Activated B cell treated with CpG ODN at 0.5 μM for 24 hours (primary cell): ENCODE results near the gene FAM120AOS. TPM values are rescaled to one million over a fixed set of nuclear protein-coding genes. Genes with fewer than 3 reads are reported as not detected.

Experiments used
- ATAC-seq: fragments of 200-7000 bp; cut with Tn5 transposase; one replicate; pipeline ENCODE4 v1.10.0; 2021; ENCODE audit warnings: low read depth, mild to moderate bottlenecking, moderate library complexity
- CTCF ChIA-PET: fragments of 350-600 bp; sonication (Branson Sonifier 250); formaldehyde crosslinking; loops from one replicate; lab custom pipeline; 2021; ENCODE audit warnings: antibody characterized with exemption; lab: Charles Lee
- POLR2A ChIA-PET: fragments of 350-600 bp; sonication (Branson Sonifier 250); formaldehyde crosslinking; loops from one replicate; lab custom pipeline; 2021; ENCODE audit warnings: antibody characterized with exemption; lab: Charles Lee
- DNase-seq: peaks from one replicate; pipeline ENCODE4 v3.0.0; 2022
- H3K27ac Mint-ChIP-seq: one replicate; pipeline ENCODE4 v1.8.0; 2020; ENCODE audit warnings: mixed read lengths
- H3K27me3 Mint-ChIP-seq: one replicate; pipeline ENCODE4 v1.8.0; 2021; ENCODE audit warnings: mixed read lengths
- H3K36me3 Mint-ChIP-seq: one replicate; pipeline ENCODE4 v1.8.0; 2021; ENCODE audit warnings: low read depth, mixed read lengths
- H3K4me1 Mint-ChIP-seq: one replicate; pipeline ENCODE4 v1.8.0; 2021; ENCODE audit warnings: mixed read lengths
- H3K4me3 Mint-ChIP-seq: one replicate; pipeline ENCODE4 v1.8.0; 2020; ENCODE audit warnings: mild to moderate bottlenecking, mixed read lengths
- H3K9me3 Mint-ChIP-seq: one replicate; pipeline ENCODE4 v1.8.0; 2020; ENCODE audit warnings: mixed read lengths
- intact Hi-C: fragments of 100-400 bp; cut with micrococcal nuclease; formaldehyde crosslinking; loops from one replicate; pipeline ENCODE4 v1.15.1; 2024
- total RNA-seq: library from RNA; stranded (reverse); gene quantifications from 2 replicates; pipeline ENCODE4 v1.2.3, GENCODE V29; 2022
- TF ChIP-seq, protein P1 (sequence below): fragments of 200-600 bp; IDR thresholded peaks from one replicate; pipeline ENCODE4 v1.8.0; 2022; ENCODE audit warnings: antibody characterized with exemption, mild to moderate bottlenecking

The FAM120AOS gene
- total RNA-seq, 1 donor from 2014 or later, result 39.0 TPM

DNA sequence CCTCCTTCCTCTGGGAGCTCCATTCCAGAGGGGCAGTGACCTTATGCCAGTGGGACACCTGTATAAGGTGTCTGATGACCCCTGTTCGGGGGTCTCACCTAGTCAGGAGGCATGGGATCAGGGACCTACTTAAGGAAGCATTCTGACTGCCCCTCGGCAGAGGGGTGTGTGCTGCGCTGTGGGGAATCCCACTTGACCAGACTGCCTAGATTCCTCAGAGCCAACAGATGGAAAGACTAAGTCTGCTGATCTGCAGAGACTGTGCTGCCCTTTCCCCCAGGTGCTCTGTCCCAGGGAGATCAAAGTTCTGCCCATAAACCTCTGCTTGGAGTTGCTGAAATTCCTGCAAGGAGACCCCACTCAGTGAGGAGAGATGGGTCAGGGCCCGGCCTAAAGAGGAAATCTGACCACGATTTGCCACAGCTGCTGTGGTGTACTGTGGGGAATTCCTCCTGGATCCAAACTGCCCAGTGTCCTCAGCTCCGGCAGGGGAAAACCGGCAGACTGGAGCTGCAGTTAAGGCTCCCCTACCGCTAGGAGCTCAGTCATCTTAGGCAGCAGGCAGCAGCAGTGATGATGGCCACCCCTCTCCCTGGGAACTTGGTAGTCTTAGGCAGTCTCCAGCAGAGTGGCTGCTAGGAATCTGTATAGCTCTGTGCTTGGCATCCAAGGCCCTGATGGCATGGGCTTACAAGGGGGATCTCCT is 36.7 kb downstream of the FAM120AOS start:
- Mint-ChIP-seq H3K27me3 (peaks cover 30% of the 10 kb centered on the region), H3K27ac (no peak overlapping the region), H3K4me1 (no peaks in the 10 kb centered on the region)

DNA sequence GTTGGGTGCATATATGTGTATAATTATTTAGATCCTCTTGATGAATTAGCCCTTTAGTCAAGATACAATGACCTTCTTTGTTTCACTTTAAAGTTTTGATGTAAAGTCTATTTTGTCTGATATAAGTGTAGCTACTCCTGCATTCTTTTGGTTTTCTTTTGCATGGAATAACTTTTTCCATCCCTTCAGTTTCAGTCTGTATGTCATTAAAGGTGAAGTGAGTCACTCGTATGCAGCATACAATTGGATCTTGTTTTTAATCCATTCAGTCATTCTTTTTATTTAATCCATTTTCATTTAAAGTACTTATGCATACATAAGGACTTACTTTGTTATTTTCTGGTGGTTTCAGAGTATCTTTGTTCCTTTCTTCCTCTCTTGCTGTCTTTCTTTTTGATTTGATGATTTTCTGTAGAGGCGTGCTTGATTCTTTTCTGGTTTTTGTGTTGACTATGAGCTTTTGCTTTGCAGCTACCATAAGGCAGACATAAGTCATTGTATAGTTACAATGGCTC is 38.1 kb downstream of the FAM120AOS start:
- Mint-ChIP-seq H3K36me3 (peaks cover 7% of the 10 kb centered on the region), H3K4me1 (no peaks in the 10 kb centered on the region), H3K9me3 (peaks cover 20% of the 10 kb centered on the region), H3K4me3 (no peak overlapping the region), H3K27me3 (peaks cover 34% of the 10 kb centered on the region), H3K27ac (no peak overlapping the region)
- ATAC-seq, result no peak
- DNase-seq, result no peak
- ChIA-PET CTCF (no interaction called here), POLR2A (no interaction called here)
- intact Hi-C loops, result no loop called here
- TF ChIP-seq, protein P1, sequence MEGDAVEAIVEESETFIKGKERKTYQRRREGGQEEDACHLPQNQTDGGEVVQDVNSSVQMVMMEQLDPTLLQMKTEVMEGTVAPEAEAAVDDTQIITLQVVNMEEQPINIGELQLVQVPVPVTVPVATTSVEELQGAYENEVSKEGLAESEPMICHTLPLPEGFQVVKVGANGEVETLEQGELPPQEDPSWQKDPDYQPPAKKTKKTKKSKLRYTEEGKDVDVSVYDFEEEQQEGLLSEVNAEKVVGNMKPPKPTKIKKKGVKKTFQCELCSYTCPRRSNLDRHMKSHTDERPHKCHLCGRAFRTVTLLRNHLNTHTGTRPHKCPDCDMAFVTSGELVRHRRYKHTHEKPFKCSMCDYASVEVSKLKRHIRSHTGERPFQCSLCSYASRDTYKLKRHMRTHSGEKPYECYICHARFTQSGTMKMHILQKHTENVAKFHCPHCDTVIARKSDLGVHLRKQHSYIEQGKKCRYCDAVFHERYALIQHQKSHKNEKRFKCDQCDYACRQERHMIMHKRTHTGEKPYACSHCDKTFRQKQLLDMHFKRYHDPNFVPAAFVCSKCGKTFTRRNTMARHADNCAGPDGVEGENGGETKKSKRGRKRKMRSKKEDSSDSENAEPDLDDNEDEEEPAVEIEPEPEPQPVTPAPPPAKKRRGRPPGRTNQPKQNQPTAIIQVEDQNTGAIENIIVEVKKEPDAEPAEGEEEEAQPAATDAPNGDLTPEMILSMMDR, result no peak

More for the DNA sequence above, 36.7 kb downstream of the FAM120AOS start:
- ChIA-PET POLR2A (no interaction called here), CTCF (no interaction called here)
- no peak for DNase-seq
- TF ChIP-seq, protein P1, result no peak
- Mint-ChIP-seq H3K36me3 (peaks cover 7% of the 10 kb centered on the region), H3K4me3 (no peak overlapping the region), H3K9me3 (peaks cover 22% of the 10 kb centered on the region)
- intact Hi-C loops, result no loop called here
- ATAC-seq, result no peak

DNA sequence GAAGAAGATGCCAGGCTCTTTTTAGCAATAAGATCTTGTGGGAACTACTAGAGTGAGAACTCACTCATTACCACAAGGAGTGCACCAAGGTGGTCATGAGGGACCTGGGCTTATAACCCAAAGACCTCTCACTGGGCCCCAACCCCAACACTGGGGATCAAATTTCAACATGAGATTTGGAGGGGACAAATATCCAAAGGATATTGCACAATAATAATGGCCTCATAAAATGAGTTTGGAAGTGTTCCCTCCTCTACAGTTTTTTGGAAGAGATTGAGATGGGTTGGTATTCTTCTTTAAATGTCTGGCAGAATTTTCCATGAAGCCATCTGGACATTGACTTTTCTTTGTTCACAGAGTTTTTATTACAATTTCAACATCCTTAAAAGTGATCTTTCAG is 39.9 kb downstream of the FAM120AOS start:
- Mint-ChIP-seq H3K4me3 (no peak overlapping the region), H3K9me3 (peaks cover 11% of the 10 kb centered on the region), H3K27me3 (peaks cover 43% of the 10 kb centered on the region), H3K27ac (no peak overlapping the region), H3K4me1 (no peaks in the 10 kb centered on the region), H3K36me3 (peaks cover 3% of the 10 kb centered on the region)
- CTCF ChIA-PET, result no interaction called here
- intact Hi-C loops, result no loop called here
- ATAC-seq (no peak), DNase-seq (no peak)
- TF ChIP-seq, protein P1, result no peak
- POLR2A ChIA-PET, result no interaction called here

DNA sequence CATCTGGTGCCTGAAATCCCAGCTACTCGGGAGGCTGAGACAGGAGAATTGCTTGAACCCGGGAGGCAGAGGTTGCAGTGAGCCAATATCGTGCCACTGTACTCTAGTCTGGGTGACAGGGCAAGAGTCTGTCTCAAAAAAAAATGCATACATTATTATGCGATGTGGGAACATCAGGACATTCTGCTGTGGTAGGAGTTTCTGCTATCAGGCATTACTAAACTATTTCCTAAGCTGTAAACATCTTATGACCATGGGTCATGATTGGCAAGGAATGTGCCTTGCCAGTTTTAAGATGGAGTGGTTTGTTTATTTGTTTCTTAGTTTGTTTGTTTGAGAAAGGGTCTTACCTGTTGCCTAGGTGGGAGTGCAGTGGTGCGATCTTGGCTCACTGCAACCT is 47.0 kb downstream of the FAM120AOS start:
- ATAC-seq (no peak), DNase-seq (no peak)
- Mint-ChIP-seq H3K4me3 (no peak overlapping the region), H3K4me1 (no peaks in the 10 kb centered on the region), H3K27ac (no peak overlapping the region), H3K9me3 (no peaks in the 10 kb centered on the region), H3K27me3 (peaks cover 22% of the 10 kb centered on the region), H3K36me3 (no peaks in the 10 kb centered on the region)
- TF ChIP-seq, protein P1, result no peak
- ChIA-PET POLR2A (no interaction called here), CTCF (no interaction called here)
- intact Hi-C loops, result no loop called here

DNA sequence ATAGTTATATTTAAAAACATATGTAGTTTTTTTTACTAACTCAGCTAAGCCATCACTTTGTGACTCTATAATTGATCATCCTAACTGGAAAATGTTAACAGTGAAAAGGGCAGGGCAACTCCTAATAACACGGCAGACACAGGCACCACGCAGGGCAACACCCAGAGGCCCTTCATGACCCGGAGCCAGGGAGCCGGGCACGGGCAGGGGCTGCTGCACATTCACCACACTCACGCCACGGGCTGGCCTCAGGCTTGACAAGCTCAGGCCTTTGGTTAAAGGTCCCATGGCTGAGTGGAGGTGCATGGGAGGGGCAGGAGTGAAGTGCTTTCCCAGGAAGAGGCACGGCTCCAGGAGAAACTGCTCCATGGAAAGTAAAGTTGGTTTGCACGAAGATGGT is 54.9 kb downstream of the FAM120AOS start:
- DNase-seq (no peak), ATAC-seq (no peak)
- no peak overlapping the region for H3K27ac Mint-ChIP-seq
- peaks cover 7% of the 10 kb centered on the region for H3K27me3 Mint-ChIP-seq
- H3K4me1 Mint-ChIP-seq, result no peaks in the 10 kb centered on the region
- intact Hi-C loops, result no loop called here
- CTCF ChIA-PET, result no interaction called here
- no peak overlapping the region for H3K4me3 Mint-ChIP-seq
- TF ChIP-seq, protein P1, result no peak
- peaks cover 3% of the 10 kb centered on the region for H3K9me3 Mint-ChIP-seq
- POLR2A ChIA-PET, result no interaction called here
- H3K36me3 Mint-ChIP-seq, result no peaks in the 10 kb centered on the region
